Stimulated activated CD4-positive, alpha-beta T cell treated with anti-CD3 and anti-CD28 coated beads, Interleukin-1b, Interleukin-23, amount 100 ng/mL, for 48 hours (primary cell): ENCODE data around the gene RUNX2.
"Not testable (repeated sequence)": the region's sequence is repeated elsewhere in the genome, so short reads cannot be mapped to it uniquely, and the experiment has no call there.

ENCODE experiments used
- DNase-seq: peaks from one replicate; pipeline ENCODE4 v3.0.0-alpha.2; 2020

The RUNX2 gene

DNA sequence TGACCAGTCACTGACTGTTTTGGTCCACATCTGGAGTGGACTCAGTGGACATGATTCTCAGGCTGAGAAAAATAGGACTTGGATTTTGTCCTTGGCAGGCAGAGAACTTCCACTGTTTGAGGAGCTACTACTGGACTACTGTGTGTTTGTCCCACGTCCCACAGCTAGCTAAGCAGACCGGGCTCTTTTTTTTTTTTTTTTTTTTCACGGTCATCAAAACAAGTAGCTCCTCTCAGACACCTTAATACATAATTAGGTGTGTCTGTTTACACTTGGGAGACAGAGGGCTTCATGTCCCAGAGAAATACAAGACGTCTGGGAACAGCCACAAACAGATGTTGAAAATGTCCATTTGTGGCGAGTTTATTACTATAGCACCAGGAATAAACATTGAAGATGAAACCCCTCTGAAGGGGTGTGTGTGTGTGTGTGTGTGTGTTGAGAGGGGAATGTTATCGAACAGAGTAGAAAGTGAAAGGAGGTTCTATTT lies 204.6 kb downstream of the RUNX2 start:
- no peak for DNase-seq

GRCh38 chr6:45533386-45533785 lies 205.3 kb downstream of the RUNX2 start:
- DNase-seq: no peak

DNA sequence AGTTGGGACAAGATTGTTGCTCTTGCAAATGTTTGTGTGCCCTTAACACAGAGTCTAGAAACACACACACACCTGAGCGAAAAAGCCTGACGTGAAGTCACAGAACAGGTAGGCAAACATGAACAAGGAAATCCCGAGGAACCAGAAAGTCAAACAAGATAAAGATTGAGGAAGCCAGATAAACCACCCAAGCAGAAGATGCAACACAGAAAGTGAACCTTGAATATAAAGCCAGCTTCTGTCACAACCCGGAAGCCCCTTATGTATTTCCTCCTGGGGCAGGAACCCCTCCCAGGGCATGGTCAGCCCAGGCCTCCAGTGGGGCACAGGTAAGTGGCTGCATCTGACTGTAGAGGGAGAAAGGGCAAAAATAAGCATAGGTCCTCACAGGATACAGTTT lies 207.8 kb downstream of the RUNX2 start:
- no peak for DNase-seq

DNA sequence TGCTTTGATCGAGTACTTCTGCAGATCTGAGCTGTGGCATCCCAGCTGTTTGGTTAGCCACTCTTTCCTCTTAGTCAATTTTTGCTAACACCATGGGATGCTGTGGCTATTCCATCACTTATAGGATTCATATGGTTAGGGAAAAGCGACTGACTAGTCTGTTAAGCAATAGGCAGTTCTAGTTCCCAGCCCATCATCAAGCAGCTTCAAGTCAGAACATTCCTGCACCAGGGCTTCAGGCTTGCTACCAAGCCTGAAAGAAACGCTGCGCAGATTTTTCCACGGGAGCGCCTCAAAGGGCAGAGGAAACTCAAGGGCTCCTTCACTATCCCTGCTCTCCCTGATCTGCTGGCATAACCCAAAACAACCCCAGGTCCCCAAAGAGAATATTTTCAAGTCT lies 209.4 kb downstream of the RUNX2 start:
- DNase-seq: no peak

DNA sequence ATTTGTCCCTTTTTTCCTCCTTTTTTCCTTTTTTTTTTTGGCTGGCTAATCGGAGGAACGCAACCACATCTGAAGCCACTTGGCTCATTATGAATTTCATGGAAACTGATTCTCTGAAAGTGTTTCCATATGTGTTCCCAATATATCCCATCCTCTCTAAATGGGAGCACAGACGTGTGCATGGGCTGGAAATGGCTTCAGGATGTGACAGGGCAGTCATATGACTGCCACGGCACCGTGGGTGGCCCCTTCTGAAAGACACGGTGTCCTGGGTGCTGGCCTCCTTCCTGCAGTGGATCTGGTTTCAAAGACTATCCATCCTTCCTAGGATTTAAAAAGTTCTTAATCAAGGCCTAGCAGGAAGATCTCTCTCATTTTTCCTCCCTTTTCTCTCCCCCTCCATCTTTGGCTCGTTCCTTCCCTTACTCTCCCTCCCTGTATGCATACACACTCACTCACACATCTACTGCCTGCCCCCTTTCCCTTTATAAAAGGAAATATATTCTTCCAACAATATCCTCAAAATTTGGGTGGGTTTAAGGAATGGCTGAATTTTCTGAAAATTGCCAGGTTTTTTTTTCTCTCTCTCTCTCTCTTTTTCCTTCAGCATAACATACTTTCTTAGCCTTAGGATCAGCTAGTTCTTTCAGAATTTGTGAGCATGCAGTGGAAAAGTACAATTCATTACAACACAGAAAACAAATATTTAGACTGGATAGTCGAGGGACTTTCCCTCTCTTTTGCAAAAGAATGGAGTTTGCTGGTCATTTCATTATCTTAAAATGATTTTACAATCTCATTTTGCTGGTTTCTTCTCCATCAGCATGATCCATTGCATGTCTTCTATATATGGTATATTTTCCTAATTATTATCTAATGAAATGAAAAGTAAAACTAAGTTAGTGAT lies 210.8 kb downstream of the RUNX2 start:
- no peak for DNase-seq

DNA sequence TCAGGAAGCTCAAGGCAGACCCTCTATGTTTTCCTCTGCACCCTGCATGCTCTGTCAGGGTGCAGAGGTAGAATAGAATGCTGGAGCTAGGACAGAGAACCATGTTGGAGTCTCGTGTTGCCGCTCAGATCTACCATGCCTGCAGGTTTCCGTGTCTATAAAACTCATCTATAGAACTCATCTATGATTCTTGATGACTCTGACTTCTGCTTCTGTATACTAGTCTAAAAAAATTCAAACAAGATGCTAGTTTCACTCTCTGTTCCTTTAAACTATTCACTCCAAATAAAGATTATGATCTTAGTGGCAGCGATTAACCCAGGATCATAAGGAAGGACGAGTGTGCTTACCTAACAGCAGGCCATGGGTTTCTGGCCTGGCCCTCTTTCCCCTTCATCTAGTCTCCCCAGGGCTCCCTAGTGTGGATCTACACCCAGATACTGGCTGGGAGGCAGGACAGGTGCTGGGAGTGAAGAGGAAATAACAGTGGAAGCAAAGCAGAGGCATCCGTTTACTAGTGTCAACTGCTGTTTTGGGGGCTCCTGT lies 212.3 kb downstream of the RUNX2 start:
- DNase-seq: no peak

GRCh38 chr6:45541934-45542333 lies 213.8 kb downstream of the RUNX2 start:
- no peak for DNase-seq

GRCh38 chr6:45543298-45544235 lies 215.4 kb downstream of the RUNX2 start:
- DNase-seq: no peak

DNA sequence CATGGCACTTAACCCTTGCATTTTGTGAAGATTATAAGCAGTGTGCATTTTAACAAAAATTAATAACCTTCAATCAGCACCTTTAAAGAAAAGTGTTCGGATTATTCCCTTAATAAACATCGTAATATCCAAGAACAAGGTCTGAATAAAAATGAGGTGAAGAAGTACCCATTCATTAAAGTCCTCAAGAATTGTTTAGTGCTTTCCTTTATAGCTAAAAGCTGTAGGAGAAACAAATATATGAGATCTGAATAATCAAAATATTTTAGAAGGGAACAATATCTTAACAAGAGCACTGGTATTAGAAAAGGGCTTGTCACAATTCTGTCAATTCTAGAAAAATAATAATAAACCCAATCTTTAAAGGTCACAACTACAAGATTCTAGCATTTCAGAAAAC lies 217.3 kb downstream of the RUNX2 start:
- DNase-seq: no peak

GRCh38 chr6:45548657-45549515 lies 220.8 kb downstream of the RUNX2 start:
- no peak for DNase-seq

DNA sequence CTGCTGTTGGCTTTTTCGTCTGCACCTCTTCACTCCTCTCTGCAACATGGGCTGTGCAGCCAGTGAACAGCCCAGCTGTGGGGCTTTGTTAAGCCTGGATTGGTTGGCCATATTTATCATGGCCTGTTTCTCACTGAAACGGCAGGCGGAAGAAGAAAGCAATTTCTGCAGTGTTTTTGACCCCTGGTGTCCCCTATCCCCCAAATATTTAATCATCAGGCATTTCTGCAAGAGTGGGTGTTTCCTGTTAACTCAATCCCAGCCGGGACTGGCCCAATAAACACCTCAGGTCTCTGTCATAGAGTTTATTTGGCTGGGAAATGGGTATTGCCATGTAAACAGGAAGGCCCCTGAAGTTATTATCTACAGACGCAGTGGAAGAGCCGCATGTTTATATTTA lies 224.4 kb downstream of the RUNX2 start:
- DNase-seq: no peak

- no peak for DNase-seq
Measured at GRCh38 chr6:45553730-45554344, 225.7 kb downstream of the RUNX2 start.

DNA sequence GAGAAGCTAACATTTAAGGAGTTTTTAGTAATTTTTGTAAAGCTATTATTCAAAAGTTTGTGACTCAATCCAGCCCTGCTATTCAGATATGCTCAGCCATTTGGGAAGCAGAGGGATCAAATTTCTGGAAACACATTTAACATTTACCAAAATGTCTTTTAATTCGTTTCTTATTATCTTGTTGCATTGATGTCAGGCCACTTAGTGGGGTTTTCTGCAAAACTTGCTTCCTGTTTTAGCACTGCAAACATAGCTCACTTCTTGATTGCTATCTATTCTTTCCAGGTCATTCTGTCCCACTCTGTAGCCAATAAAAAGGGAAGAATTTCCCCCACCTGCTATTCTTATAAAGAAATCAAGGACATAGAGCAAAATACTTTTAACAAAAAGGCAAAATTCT lies 226.5 kb downstream of the RUNX2 start:
- DNase-seq: no peak

DNA sequence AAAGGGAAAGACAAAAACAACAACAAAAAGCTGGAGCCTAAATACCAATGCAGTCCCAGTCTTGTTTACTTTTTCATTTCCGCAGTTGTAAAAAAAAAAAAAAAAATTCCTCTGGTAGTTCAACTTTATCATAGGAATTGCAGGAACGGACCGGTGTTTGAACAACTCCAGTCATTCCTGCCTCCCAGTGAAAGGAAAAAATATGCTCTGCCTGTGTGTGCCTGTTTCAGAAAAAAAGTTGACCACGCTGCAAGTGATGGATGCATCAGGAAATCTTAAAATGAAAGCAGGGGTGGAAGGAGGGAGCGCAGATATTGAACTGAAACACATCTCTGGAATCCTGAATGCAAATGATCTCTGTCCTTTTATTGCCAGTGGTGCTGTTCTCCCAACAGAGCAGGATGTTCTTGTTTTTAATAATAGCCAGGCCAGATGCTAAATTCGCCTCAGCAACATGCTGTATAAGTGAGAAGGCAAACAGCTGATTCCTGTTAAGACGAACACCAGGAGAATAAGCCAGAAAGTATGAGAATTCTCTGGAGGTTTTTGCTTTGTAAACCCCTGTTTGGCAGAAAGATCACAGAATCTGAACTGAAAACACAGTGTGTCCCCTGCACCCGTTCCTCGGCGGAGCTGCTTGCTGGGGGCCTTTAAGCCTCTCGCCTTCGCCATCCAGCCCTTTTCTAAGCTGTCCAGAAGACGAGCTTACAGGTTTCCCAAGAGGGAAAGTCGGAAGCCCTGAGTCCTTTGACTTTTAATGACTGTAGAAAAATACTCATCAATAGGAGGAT lies 228.0 kb downstream of the RUNX2 start:
- DNase-seq: no peak

DNA sequence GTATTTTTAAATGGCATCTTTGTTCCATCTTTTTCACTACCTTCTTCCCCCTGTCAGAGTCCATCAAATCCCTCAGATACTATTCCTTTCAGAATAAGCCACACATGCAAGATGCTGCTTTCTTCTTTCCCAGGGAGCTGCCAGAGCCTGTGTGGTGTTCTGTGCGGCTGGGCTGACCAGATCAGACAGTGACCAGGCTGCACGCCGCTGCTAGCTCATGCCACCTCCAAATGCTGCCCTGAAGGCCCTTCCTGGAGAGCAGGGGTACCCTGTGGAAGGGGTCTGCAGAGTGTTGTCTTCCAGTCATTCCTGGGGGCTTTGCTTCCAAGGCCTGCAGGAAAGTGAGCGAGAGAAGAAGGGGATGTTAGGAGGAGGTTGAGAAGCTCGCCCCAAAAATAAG lies 228.7 kb downstream of the RUNX2 start:
- DNase-seq: no peak

GRCh38 chr6:45557454-45557853 lies 229.3 kb downstream of the RUNX2 start:
- no peak for DNase-seq

- DNase-seq: no peak
Measured at GRCh38 chr6:45558858-45559257, 230.7 kb downstream of the RUNX2 start.

DNA sequence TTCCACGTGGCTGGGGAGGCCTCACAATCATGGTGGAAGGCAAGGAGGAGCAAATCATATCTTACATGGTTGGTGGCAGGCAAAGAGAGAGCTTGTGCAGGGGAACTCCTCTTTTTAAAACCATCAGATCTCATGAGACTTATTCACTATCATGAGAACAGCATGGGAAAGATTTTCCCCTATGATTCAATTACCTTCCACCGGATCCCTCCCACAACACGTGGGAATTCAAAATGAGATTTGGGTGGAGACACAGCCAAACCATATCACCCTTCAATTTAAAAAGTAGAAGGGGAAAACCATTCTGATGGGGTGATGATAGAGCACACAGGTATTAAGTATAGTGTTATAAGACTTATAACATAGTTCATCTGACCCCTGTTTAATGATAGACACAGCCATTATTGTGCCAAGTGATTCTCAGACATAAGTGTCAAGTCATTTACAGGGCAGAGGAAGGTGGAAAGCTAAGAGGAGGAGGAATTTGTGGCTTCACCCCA lies 232.2 kb downstream of the RUNX2 start:
- not testable (repeated sequence) for DNase-seq

- no peak for DNase-seq
Measured at GRCh38 chr6:45562171-45562570, 234.0 kb downstream of the RUNX2 start.

DNA sequence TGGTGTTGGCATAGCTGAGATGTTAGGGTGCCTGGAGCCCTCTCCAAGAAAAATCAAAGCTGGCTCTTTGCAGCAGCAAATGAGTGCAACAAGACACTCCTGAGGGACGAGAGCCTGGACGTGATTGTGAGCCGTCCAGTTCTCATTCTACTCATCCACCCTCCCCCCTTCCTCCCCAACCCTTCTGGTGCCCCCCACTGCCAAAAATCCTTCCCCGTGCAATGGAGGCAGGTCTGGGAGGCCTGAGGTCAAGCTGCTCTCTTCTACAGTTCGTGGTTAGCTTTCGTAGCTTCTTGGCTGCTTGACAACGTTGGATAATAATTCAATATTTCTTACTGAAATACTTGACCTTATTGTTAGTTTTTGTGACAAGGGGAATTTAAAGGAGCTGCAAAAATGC lies 234.9 kb downstream of the RUNX2 start:
- no peak for DNase-seq

- DNase-seq: no peak
Measured at GRCh38 chr6:45563844-45564243, 235.7 kb downstream of the RUNX2 start.
